SK-N-MC (cell line): ENCODE results near the gene PKD2.

ENCODE experiments used
- EZH2 ChIP-seq: fragments of 200-600 bp; sonication (generic); IDR thresholded peaks from one replicate; pipeline ENCODE4 v1.6.1; 2017; ENCODE audit warnings: antibody characterized with exemption
- POLR2AphosphoS5 ChIP-seq: IDR thresholded peaks from 2 replicates; pipeline ENCODE4 v1.6.1; 2012; ENCODE audit warnings: mild to moderate bottlenecking, low read depth, low read length, borderline replicate concordance

DNA sequence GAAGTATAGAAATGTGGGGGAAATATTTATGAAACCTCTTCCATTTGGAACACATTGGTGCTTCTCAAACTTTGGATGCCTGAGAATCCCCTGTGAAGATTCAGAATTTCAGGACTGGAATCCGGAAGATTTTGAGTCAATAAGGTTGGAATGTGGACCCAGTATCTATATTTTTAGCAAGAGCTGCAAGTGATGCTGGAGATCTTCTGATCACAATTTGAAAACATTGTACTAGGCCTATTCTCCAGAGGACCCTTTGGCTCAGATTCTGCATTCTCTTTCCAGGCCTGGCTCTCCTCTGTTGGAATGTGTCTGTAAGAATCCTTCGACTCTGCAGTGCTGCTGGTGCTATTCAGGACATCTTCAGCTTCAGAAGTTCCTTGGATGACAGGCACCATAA is 2.4 kb upstream of the PKD2 start:
- TF ChIP-seq POLR2AphosphoS5, result no peak
- no peak for TF ChIP-seq EZH2
